NB4 (cell line): ENCODE results near the gene PRKAG1.

Experiments used
- DNase-seq: peaks from one replicate; pipeline ENCODE4 v3.0.0; 2010; ENCODE audit warnings: low read depth
- H3K4me3 ChIP-seq: one replicate; pipeline ENCODE4 v1.5.1; 2011; ENCODE audit warnings: mild to moderate bottlenecking, low read depth, low read length, moderate library complexity
- MAX ChIP-seq: IDR thresholded peaks from 2 replicates; pipeline ENCODE4 v1.6.1; 2011; ENCODE audit warnings: low read depth, low read length
- MYC ChIP-seq: IDR thresholded peaks from 2 replicates; pipeline ENCODE4 v1.6.1; 2011; ENCODE audit warnings: low read depth, low read length
- POLR2A ChIP-seq: IDR thresholded peaks from 2 replicates; pipeline ENCODE4 v1.6.1; 2011; ENCODE audit warnings: mild to moderate bottlenecking; ENCODE audit not compliant: insufficient read length; ENCODE audit errors: extremely low read depth
- TF ChIP-seq, protein P1 (sequence below): IDR thresholded peaks from one replicate; pipeline ENCODE4 v1.5.1; 2012; ENCODE audit warnings: low read depth, low read length

PRKAG1 gene

GRCh38 chr12:49012739-49013138 lies 5.8 kb downstream of the PRKAG1 start:
- no peak for TF ChIP-seq MAX
- no peak for TF ChIP-seq MYC
- TF ChIP-seq, protein P1, sequence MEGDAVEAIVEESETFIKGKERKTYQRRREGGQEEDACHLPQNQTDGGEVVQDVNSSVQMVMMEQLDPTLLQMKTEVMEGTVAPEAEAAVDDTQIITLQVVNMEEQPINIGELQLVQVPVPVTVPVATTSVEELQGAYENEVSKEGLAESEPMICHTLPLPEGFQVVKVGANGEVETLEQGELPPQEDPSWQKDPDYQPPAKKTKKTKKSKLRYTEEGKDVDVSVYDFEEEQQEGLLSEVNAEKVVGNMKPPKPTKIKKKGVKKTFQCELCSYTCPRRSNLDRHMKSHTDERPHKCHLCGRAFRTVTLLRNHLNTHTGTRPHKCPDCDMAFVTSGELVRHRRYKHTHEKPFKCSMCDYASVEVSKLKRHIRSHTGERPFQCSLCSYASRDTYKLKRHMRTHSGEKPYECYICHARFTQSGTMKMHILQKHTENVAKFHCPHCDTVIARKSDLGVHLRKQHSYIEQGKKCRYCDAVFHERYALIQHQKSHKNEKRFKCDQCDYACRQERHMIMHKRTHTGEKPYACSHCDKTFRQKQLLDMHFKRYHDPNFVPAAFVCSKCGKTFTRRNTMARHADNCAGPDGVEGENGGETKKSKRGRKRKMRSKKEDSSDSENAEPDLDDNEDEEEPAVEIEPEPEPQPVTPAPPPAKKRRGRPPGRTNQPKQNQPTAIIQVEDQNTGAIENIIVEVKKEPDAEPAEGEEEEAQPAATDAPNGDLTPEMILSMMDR: no peak
- TF ChIP-seq POLR2A: no peak
- no peak overlapping the region for H3K4me3 ChIP-seq
- no peak for DNase-seq

GRCh38 chr12:49010092-49010668 lies 8.4 kb downstream of the PRKAG1 start:
- H3K4me3 ChIP-seq: no peak overlapping the region
- no peak for DNase-seq
- no peak for TF ChIP-seq MYC
- no peak for TF ChIP-seq MAX
- TF ChIP-seq, protein P1: no peak
- no peak for TF ChIP-seq POLR2A

GRCh38 chr12:49008943-49009342 lies 9.6 kb downstream of the PRKAG1 start:
- no peak for DNase-seq
- H3K4me3 ChIP-seq: no peak overlapping the region
- TF ChIP-seq, protein P1: no peak
- TF ChIP-seq POLR2A: no peak
- no peak for TF ChIP-seq MYC
- no peak for TF ChIP-seq MAX

- peak overlapping the region; percentile 68 for H3K4me3 ChIP-seq
- DNase-seq: no peak
- TF ChIP-seq, protein P1: no peak
- no peak for TF ChIP-seq MYC
- TF ChIP-seq POLR2A: no peak
- TF ChIP-seq MAX: no peak
These were observed 18.2 kb downstream of the PRKAG1 start for GRCh38 chr12:49000346-49000745.

GRCh38 chr12:48999371-49000131 lies 19.0 kb downstream of the PRKAG1 start, which contains the start of gene DDN:
Gene DDN (minus strand): TSS chr12:48999375. CDS start chr12:48999287, 88 bp downstream.
- peak; percentile 94 for DNase-seq
- TF ChIP-seq POLR2A (peak; percentile 46), MAX (peak; percentile 97), MYC (peak; percentile 93)
- TF ChIP-seq, protein P1: no peak
- peak within 1 kb of the TSS; percentile 78 for H3K4me3 ChIP-seq
